Endothelial cell (in vitro differentiated cells): ENCODE data around the gene SGCD. TPM values are rescaled to one million over a fixed set of nuclear protein-coding genes. Genes with fewer than 3 reads are reported as not detected.

Experiments
- DNase-seq: peaks from one replicate; pipeline ENCODE4 v3.0.0; 2021; ENCODE audit warnings: low spot score
- H3K27ac Mint-ChIP-seq: one replicate; pipeline ENCODE4 v1.8.0; 2021; ENCODE audit warnings: mixed read lengths, inconsistent platforms; ENCODE audit not compliant: unreplicated experiment
- H3K27me3 Mint-ChIP-seq: one replicate; pipeline ENCODE4 v1.8.0; 2021; ENCODE audit warnings: mild to moderate bottlenecking, moderate library complexity, mixed read lengths, inconsistent platforms; ENCODE audit not compliant: unreplicated experiment
- H3K36me3 Mint-ChIP-seq: one replicate; pipeline ENCODE4 v1.8.0; 2021; ENCODE audit warnings: mild to moderate bottlenecking, low read depth, mixed read lengths, inconsistent platforms; ENCODE audit not compliant: unreplicated experiment
- H3K4me1 Mint-ChIP-seq: one replicate; pipeline ENCODE4 v1.8.0; 2021; ENCODE audit warnings: mild to moderate bottlenecking, mixed read lengths, inconsistent platforms; ENCODE audit not compliant: unreplicated experiment
- H3K4me3 Mint-ChIP-seq: one replicate; pipeline ENCODE4 v1.8.0; 2021; ENCODE audit warnings: mild to moderate bottlenecking, mixed read lengths, inconsistent platforms; ENCODE audit not compliant: unreplicated experiment
- H3K9me3 Mint-ChIP-seq: one replicate; pipeline ENCODE4 v1.8.0; 2021; ENCODE audit warnings: mixed read lengths, inconsistent platforms; ENCODE audit not compliant: unreplicated experiment
- CTCF ChIP-seq: fragments of 200-600 bp; sonication (generic); IDR thresholded peaks from one replicate; pipeline ENCODE4 v1.5.0; 2021; ENCODE audit warnings: antibody characterized with exemption; ENCODE audit not compliant: unreplicated experiment
- total RNA-seq: library from RNA; stranded (reverse); fragmentation: NEBNext Ultra II Directional; extraction: Animal tissue kit (Norgen Biotek cat#: 25700); gene quantifications from one replicate; pipeline ENCODE4 v1.2.1, GENCODE V29; 2021; ENCODE audit not compliant: unreplicated experiment

The SGCD gene
- total RNA-seq, 1 donor from 2014 or later: 1.2 TPM

GRCh38 chr5:156764176-156764971 lies 437.4 kb downstream of the SGCD start:
- no peak overlapping the region for H3K4me3 Mint-ChIP-seq
- H3K9me3 Mint-ChIP-seq: no peaks in the 10 kb centered on the region
- H3K4me1 Mint-ChIP-seq: no peaks in the 10 kb centered on the region
- DNase-seq: no peak
- no peaks in the 10 kb centered on the region for H3K36me3 Mint-ChIP-seq
- TF ChIP-seq CTCF: no peak
- H3K27ac Mint-ChIP-seq: no peak overlapping the region
- H3K27me3 Mint-ChIP-seq: no peaks in the 10 kb centered on the region

GRCh38 chr5:156774273-156774672 lies 447.3 kb downstream of the SGCD start:
- no peak for TF ChIP-seq CTCF
- Mint-ChIP-seq H3K27me3 (peaks cover 1% of the 10 kb centered on the region), H3K9me3 (no peaks in the 10 kb centered on the region), H3K4me1 (no peaks in the 10 kb centered on the region), H3K27ac (no peak overlapping the region), H3K4me3 (no peak overlapping the region), H3K36me3 (no peaks in the 10 kb centered on the region)
- DNase-seq: no peak

GRCh38 chr5:156778139-156778706 lies 451.3 kb downstream of the SGCD start:
- DNase-seq: no peak
- H3K27me3 Mint-ChIP-seq: peaks cover 1% of the 10 kb centered on the region
- no peaks in the 10 kb centered on the region for H3K9me3 Mint-ChIP-seq
- no peaks in the 10 kb centered on the region for H3K4me1 Mint-ChIP-seq
- H3K36me3 Mint-ChIP-seq: no peaks in the 10 kb centered on the region
- no peak overlapping the region for H3K4me3 Mint-ChIP-seq
- H3K27ac Mint-ChIP-seq: no peak overlapping the region
- no peak for TF ChIP-seq CTCF

GRCh38 chr5:156778752-156779151 lies 451.8 kb downstream of the SGCD start:
- Mint-ChIP-seq H3K36me3 (no peaks in the 10 kb centered on the region), H3K27me3 (peaks cover 1% of the 10 kb centered on the region), H3K9me3 (no peaks in the 10 kb centered on the region), H3K27ac (no peak overlapping the region), H3K4me1 (no peaks in the 10 kb centered on the region), H3K4me3 (no peak overlapping the region)
- DNase-seq: no peak
- no peak for TF ChIP-seq CTCF

- no peak for DNase-seq
- Mint-ChIP-seq H3K27ac (no peak overlapping the region), H3K9me3 (no peaks in the 10 kb centered on the region), H3K36me3 (no peaks in the 10 kb centered on the region), H3K4me1 (no peaks in the 10 kb centered on the region), H3K27me3 (peaks cover 1% of the 10 kb centered on the region), H3K4me3 (no peak overlapping the region)
- TF ChIP-seq CTCF: no peak
Measured at GRCh38 chr5:156779436-156779835, 452.5 kb downstream of the SGCD start.
